A375 (cell line): Measurements from ENCODE around the gene CPT1C. TPM values are rescaled to one million over a fixed set of nuclear protein-coding genes. Genes with fewer than 3 reads are reported as not detected.

Experiments
- small RNA-seq: library from RNA; depleted of rRNA; stranded (forward); fragments of <200 nt; gene quantifications from one replicate; pipeline ENCODE3, GENCODE V24; 2014
- total RNA-seq: library from RNA; depleted of rRNA; stranded (reverse); fragments of >200 nt; shearing (Covaris generic); gene quantifications from 2 replicates; pipeline ENCODE4 v1.2.3, GENCODE V29; 2014; rRNA removed

Gene CPT1C
- 3.8 and 9.1 TPM in 2 replicates for total RNA-seq

GRCh38 chr19:49690656-49691242, at the start of gene CPT1C:
Gene CPT1C (plus strand): TSS chr19:49691116. CDS start chr19:49692253, 1,137 bp downstream.

GRCh38 chr19:49641688-49642491, 49.0 kb upstream of the CPT1C start, which contains the start of gene SCAF1:
Gene SCAF1 (plus strand): TSS chr19:49642209. CDS start chr19:49645027, 2,818 bp downstream.

GRCh38 chr19:49665351-49666119, 25.4 kb upstream of the CPT1C start, which contains the start of the genes BCL2L12 and IRF3:
Gene BCL2L12 (plus strand): TSS chr19:49665933. CDS start chr19:49666693, 760 bp downstream.
Gene IRF3 (minus strand): TSS chr19:49665857. CDS start chr19:49664838, 1,019 bp downstream.

GRCh38 chr19:49677231-49677900, 13.6 kb upstream of the CPT1C start, which contains the start of gene PRMT1:
Gene PRMT1 (plus strand): TSS chr19:49677271. CDS start chr19:49677281, 10 bp downstream.

GRCh38 chr19:49689133-49690078, 1.5 kb upstream of the CPT1C start, which contains the start of gene ADM5:
Gene ADM5 (plus strand): TSS chr19:49689594. CDS start chr19:49689838, 244 bp downstream.

GRCh38 chr19:49763230-49763629, 72.3 kb downstream of the CPT1C start, which contains the start of gene TSKS:
Gene TSKS (minus strand): TSS chr19:49763306. CDS start chr19:49763247, 59 bp downstream.

Small RNAs within 50 kb of the gene (small RNA-seq; reads per million reads assigned to genes)
- not detected for gene MIR5088

Other genes with a start within 250 kb of the CPT1C start
- gene SLC17A7, start 249.6 kb upstream of the CPT1C start, total RNA-seq: 0.11 TPM in 1 of 2 replicates, not detected in the other
- 266 and 279 TPM in 2 replicates for gene PIH1D1, start 239.3 kb upstream of the CPT1C start, total RNA-seq
- gene ALDH16A1, start 237.9 kb upstream of the CPT1C start, total RNA-seq: 87.2 and 102 TPM in 2 replicates
- 3.3 and 6.1 TPM in 2 replicates for gene FLT3LG, start 216.9 kb upstream of the CPT1C start, total RNA-seq
- 5,213 and 5,831 TPM in 2 replicates for gene RPL13A, start 203.5 kb upstream of the CPT1C start, total RNA-seq
- gene RPS11, start 194.7 kb upstream of the CPT1C start, total RNA-seq: 4,349 and 4,396 TPM in 2 replicates
- 0.05 TPM in 1 of 2 replicates, not detected in the other for gene FCGRT, start 178.5 kb upstream of the CPT1C start, total RNA-seq
- gene RCN3, start 163.1 kb upstream of the CPT1C start, total RNA-seq: 12.7 and 14.9 TPM in 2 replicates
- 123 and 143 TPM in 2 replicates for gene NOSIP, start 110.6 kb upstream of the CPT1C start, total RNA-seq
- gene PRRG2, start 109.8 kb upstream of the CPT1C start, total RNA-seq: 0.74 and 2.8 TPM in 2 replicates
- 7.6 and 10.9 TPM in 2 replicates for gene PRR12, start 99.9 kb upstream of the CPT1C start, total RNA-seq
- gene RRAS, start 51.0 kb upstream of the CPT1C start, total RNA-seq: 21.2 and 28.6 TPM in 2 replicates
- gene SCAF1, start 48.9 kb upstream of the CPT1C start, total RNA-seq: 26.2 and 30.6 TPM in 2 replicates
- 125 and 130 TPM in 2 replicates for gene IRF3, start 25.3 kb upstream of the CPT1C start, total RNA-seq
- 19.4 and 31.5 TPM in 2 replicates for gene BCL2L12, start 25.2 kb upstream of the CPT1C start, total RNA-seq
- 414 and 437 TPM in 2 replicates for gene PRMT1, start 13.8 kb upstream of the CPT1C start, total RNA-seq
- 10.4 and 11.6 TPM in 2 replicates for gene ADM5, start 1.5 kb upstream of the CPT1C start, total RNA-seq
- gene TSKS, start 72.2 kb downstream of the CPT1C start, total RNA-seq: not detected in 2 replicates
- 58.6 and 69.9 TPM in 2 replicates for gene AP2A1, start 75.9 kb downstream of the CPT1C start, total RNA-seq
- gene FUZ, start 122.2 kb downstream of the CPT1C start, total RNA-seq: 96.3 and 103 TPM in 2 replicates
- gene MED25, start 127.2 kb downstream of the CPT1C start, total RNA-seq: 24.0 and 24.3 TPM in 2 replicates
- 64.6 and 69.0 TPM in 2 replicates for gene PTOV1, start 160.0 kb downstream of the CPT1C start, total RNA-seq
- 110 and 116 TPM in 2 replicates for gene PNKP, start 176.5 kb downstream of the CPT1C start, total RNA-seq
- gene AKT1S1, start 186.2 kb downstream of the CPT1C start, total RNA-seq: 29.5 and 35.5 TPM in 2 replicates
- gene TBC1D17, start 186.6 kb downstream of the CPT1C start, total RNA-seq: 6.7 and 7.5 TPM in 2 replicates
- gene IL4I1, start 205.8 kb downstream of the CPT1C start, total RNA-seq: 0.19 TPM in 1 of 2 replicates, not detected in the other
- 18.3 and 19.9 TPM in 2 replicates for gene ATF5, start 238.1 kb downstream of the CPT1C start, total RNA-seq
- gene NUP62, start 238.4 kb downstream of the CPT1C start, total RNA-seq: 53.5 and 57.3 TPM in 2 replicates